ENCODE data around the gene GPSM1. TPM values are rescaled to one million over a fixed set of nuclear protein-coding genes. Genes with fewer than 3 reads are reported as not detected.

The GPSM1 gene
- total and polyA plus RNA-seq, 9 donors = 22.8 to 36.0 (median 27.1) TPM

DNA sequence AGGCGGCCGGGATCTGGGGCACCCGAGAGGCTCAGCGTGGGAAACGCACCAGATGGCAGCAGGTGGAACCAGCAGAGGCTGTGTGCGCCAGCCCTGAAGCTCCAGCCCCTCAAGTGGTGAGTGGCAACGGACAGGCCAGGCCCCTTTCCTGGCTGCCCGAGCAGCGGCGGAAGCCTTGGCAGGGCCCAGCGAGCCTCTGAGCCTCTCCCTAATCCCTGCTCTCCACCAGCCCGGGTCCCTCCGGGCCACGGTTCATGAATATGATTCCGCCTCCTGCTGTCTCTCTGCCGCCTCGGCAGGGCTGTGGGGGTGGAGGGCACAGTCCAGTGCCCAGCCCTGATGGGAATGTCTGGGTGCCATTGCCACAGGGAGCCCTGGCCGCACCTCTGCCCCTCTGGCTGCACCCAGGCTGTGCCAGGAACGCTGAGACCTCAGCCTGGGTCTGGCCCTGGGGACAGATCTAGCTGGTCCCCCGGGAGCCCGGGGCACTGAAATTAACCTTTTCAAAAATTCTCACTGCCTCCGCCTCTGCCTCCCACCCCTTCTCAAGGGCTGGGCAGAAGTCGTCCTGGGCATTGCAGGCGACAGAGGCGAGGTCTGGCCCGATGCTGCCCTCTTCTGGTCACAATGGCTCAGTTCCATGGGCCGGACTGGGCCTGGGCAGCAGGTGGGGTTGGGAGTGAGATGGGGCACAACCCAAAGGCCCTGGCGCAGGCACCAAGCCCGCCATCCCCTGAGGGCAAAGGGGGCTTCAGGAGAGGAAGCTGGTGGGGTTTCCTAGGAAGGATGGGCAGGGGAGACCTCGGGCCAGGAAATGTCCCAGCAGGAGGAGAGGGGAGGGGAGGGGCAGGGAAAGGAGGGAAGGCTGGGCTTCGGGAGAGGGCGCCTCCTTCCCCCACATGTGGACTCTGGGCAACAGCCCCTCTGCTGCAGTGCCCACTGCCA is 43.8 kb upstream of the GPSM1 start:
- Histone ChIP-seq H3K36me3 (ENCODE audit: control insufficient read depth, insufficient read depth, low read length) (no peaks in the 10 kb centered on the region), H3K4me3 (ENCODE audit: low read length) (no peak overlapping the region), H3K9me3 (replicated peaks; ENCODE audit: control insufficient read depth, low read depth, low read length) (no peaks in the 10 kb centered on the region), H3K4me1 (ENCODE audit: control insufficient read depth, insufficient read depth, low read length) (peaks cover 11% of the 10 kb centered on the region), H3K27me3 (ENCODE audit: control insufficient read depth, insufficient read depth, low read length) (peaks cover 28% of the 10 kb centered on the region), H3K27ac (ENCODE audit: low read length) (peak overlapping the region; percentile 74)
- DNase-seq = peak; percentile 80
- WGBS (ENCODE audit: insufficient coverage) = 23% methylated on average over 24 of the region's 32 CpGs

DNA sequence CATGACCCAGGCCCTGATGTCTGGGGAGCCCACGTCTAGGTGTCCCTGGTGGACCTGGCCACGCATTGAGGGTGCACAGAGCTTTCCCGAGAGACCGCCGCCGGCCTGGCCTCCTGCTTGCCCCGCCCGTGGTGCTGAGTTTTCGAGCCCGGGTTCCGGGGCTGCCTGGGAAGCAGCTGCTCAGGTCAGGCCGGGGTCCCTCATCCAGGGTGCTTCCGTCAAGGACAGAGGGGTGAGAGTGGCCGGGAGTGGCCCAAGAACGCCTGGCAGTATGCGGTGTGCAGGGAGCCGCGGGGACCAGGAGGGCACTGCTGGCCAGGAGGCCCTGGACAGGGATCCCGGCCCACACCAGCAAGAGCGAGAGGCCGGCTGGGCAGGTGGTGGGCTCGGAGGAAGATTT is 43.0 kb upstream of the GPSM1 start:
- Histone ChIP-seq H3K4me1 (ENCODE audit: control insufficient read depth, insufficient read depth, low read length) (peaks cover 11% of the 10 kb centered on the region), H3K27me3 (ENCODE audit: control insufficient read depth, insufficient read depth, low read length) (peaks cover 26% of the 10 kb centered on the region), H3K27ac (ENCODE audit: low read length) (no peak overlapping the region), H3K9me3 (replicated peaks; ENCODE audit: control insufficient read depth, low read depth, low read length) (no peaks in the 10 kb centered on the region), H3K4me3 (ENCODE audit: low read length) (no peak overlapping the region), H3K36me3 (ENCODE audit: control insufficient read depth, insufficient read depth, low read length) (no peaks in the 10 kb centered on the region)
- WGBS (ENCODE audit: insufficient coverage) = 69% methylated on average over 12 of the region's 22 CpGs
- no peak for DNase-seq

DNA sequence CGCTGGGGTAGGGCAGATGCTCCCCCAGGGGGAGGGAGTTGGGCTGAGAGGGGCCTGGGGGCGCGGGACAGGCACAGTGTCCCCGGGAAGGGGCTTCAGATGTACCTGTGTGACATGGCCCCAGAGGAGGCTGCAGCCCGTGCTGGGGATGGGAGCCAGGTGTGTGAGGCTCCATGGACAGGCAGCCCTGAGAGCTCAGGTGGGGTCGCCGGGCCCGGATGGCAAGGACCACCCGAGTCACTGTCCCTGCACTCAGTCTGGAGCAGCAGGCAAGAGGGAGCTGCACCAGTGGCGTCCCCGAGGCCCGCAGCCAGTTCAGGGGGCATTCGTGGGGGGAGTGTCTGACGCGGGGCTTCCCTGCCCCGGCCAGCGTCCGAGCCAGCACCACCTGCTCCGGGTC is 42.4 kb upstream of the GPSM1 start:
- 84% methylated on average over 19 of the region's 19 CpGs for WGBS (ENCODE audit: insufficient coverage)

GRCh38 chr9:136285501-136286358 is 41.6 kb upstream of the GPSM1 start:
- H3K27ac ChIP-seq (ENCODE audit: low read length) = no peak overlapping the region
- H3K27me3 ChIP-seq (ENCODE audit: control insufficient read depth, insufficient read depth, low read length) = peaks cover 18% of the 10 kb centered on the region
- WGBS (ENCODE audit: insufficient coverage) = 76% methylated on average over 23 of the region's 28 CpGs
- no peak for DNase-seq
- H3K9me3 ChIP-seq (replicated peaks; ENCODE audit: control insufficient read depth, low read depth, low read length) = no peaks in the 10 kb centered on the region
- peaks cover 11% of the 10 kb centered on the region for H3K4me1 ChIP-seq (ENCODE audit: control insufficient read depth, insufficient read depth, low read length)
- H3K4me3 ChIP-seq (ENCODE audit: low read length) = no peak overlapping the region
- H3K36me3 ChIP-seq (ENCODE audit: control insufficient read depth, insufficient read depth, low read length) = no peaks in the 10 kb centered on the region

More for the DNA sequence above, 42.4 kb upstream of the GPSM1 start:
- H3K9me3 ChIP-seq (replicated peaks; ENCODE audit: control insufficient read depth, low read depth, low read length) = no peaks in the 10 kb centered on the region
- no peak for DNase-seq
- no peaks in the 10 kb centered on the region for H3K36me3 ChIP-seq (ENCODE audit: control insufficient read depth, insufficient read depth, low read length)
- H3K4me1 ChIP-seq (ENCODE audit: control insufficient read depth, insufficient read depth, low read length) = peaks cover 11% of the 10 kb centered on the region
- H3K27me3 ChIP-seq (ENCODE audit: control insufficient read depth, insufficient read depth, low read length) = peaks cover 20% of the 10 kb centered on the region
- H3K27ac ChIP-seq (ENCODE audit: low read length) = no peak overlapping the region
- no peak overlapping the region for H3K4me3 ChIP-seq (ENCODE audit: low read length)

DNA sequence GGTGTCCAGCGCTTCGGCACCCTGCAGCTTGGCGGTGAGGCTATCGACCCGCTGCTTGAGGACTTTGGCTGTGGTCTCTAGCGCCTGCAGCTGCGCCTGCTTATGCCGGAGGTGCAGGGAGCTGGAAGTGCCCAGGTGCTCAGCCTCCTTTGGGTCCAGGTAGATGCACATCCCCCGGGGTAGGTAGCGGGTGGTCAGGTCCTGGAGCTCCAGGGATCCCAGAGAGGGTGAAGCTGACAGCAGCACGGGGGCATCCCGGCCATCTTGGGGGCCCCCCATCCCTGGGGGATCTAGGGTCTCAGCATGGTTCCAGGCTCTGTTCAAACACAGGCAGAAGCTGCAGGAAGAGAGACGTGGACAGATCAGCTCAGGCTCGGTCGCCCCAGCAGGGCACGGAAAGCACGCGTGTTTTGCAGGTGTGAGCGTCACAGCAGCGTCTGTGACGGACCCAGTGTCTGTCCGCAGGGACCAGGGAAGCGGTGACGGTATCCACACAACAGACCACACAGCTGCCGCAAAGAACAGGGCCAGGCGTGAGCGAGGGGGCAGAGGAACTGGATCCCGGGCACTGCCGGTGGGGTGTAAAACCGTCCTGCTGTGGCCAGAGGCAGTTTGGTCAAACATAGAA is 40.9 kb upstream of the GPSM1 start:
- H3K27ac ChIP-seq (ENCODE audit: low read length) = no peak overlapping the region
- H3K4me1 ChIP-seq (ENCODE audit: control insufficient read depth, insufficient read depth, low read length) = peaks cover 11% of the 10 kb centered on the region
- no peak for DNase-seq
- H3K4me3 ChIP-seq (ENCODE audit: low read length) = no peak overlapping the region
- no peaks in the 10 kb centered on the region for H3K36me3 ChIP-seq (ENCODE audit: control insufficient read depth, insufficient read depth, low read length)
- 75% methylated on average over 30 of the region's 30 CpGs for WGBS (ENCODE audit: insufficient coverage)
- H3K27me3 ChIP-seq (ENCODE audit: control insufficient read depth, insufficient read depth, low read length) = peaks cover 18% of the 10 kb centered on the region
- H3K9me3 ChIP-seq (replicated peaks; ENCODE audit: control insufficient read depth, low read depth, low read length) = no peaks in the 10 kb centered on the region

- H3K4me1 ChIP-seq (ENCODE audit: control insufficient read depth, insufficient read depth, low read length) = peaks cover 11% of the 10 kb centered on the region
- no peak overlapping the region for H3K27ac ChIP-seq (ENCODE audit: low read length)
- peaks cover 18% of the 10 kb centered on the region for H3K27me3 ChIP-seq (ENCODE audit: control insufficient read depth, insufficient read depth, low read length)
- no peak overlapping the region for H3K4me3 ChIP-seq (ENCODE audit: low read length)
- no peaks in the 10 kb centered on the region for H3K9me3 ChIP-seq (replicated peaks; ENCODE audit: control insufficient read depth, low read depth, low read length)
- DNase-seq = no peak
- 79% methylated on average over 10 of the region's 13 CpGs for WGBS (ENCODE audit: insufficient coverage)
- H3K36me3 ChIP-seq (ENCODE audit: control insufficient read depth, insufficient read depth, low read length) = no peaks in the 10 kb centered on the region
Observed at GRCh38 chr9:136286987-136287379, 40.4 kb upstream of the GPSM1 start.

- Histone ChIP-seq H3K36me3 (ENCODE audit: control insufficient read depth, insufficient read depth, low read length) (no peaks in the 10 kb centered on the region), H3K27me3 (ENCODE audit: control insufficient read depth, insufficient read depth, low read length) (peaks cover 21% of the 10 kb centered on the region), H3K4me3 (ENCODE audit: low read length) (no peak overlapping the region), H3K9me3 (replicated peaks; ENCODE audit: control insufficient read depth, low read depth, low read length) (no peaks in the 10 kb centered on the region), H3K27ac (ENCODE audit: low read length) (no peak overlapping the region), H3K4me1 (ENCODE audit: control insufficient read depth, insufficient read depth, low read length) (peaks cover 17% of the 10 kb centered on the region)
- 51% methylated on average over 17 of the region's 21 CpGs for WGBS (ENCODE audit: insufficient coverage)
- DNase-seq = no peak
Observed at GRCh38 chr9:136287960-136288753, 39.2 kb upstream of the GPSM1 start.

DNA sequence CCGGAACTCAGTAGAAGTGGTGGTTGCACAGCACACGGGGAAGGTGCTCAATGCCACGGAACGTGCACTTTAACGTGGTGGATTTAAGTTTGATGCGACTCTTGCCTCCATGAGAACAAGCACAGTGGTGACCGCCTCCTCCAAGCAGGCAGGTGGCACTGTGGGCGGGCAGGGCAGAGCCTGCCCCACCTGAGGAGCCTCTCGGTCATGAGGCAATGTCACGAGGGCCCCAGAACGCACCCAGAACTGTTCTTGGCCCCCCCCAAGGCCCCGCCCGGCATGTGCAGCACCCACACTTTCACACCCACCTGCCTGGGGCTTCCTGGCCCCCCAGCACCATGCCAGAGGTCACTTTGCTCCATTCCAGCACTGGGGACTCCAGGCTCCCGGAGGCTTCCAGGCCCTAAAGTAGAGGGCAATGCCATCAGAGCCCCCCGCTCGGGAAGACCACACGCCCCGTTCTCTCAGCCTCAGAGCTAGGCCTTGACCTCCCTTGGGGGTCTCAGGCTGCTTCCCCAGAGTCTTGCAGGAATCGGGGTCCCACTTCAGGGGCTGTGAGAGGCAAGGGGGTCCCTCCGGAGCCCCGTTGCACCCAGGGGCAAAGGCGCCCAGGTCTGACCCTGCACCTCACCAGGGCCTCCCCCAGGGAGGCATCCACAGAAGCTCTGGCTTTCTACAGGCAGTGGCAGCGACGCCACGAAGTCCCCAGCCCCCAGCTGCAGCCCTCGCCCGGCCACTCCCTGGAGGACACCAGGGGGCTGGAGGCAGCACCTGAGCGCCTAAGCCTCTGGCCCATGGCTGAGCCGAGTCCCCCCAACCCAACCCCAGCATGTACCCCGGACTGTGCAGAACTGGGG is 37.5 kb upstream of the GPSM1 start:
- Histone ChIP-seq H3K9me3 (replicated peaks; ENCODE audit: control insufficient read depth, low read depth, low read length) (no peaks in the 10 kb centered on the region), H3K4me3 (ENCODE audit: low read length) (no peak overlapping the region), H3K4me1 (ENCODE audit: control insufficient read depth, insufficient read depth, low read length) (peaks cover 8% of the 10 kb centered on the region), H3K36me3 (ENCODE audit: control insufficient read depth, insufficient read depth, low read length) (no peaks in the 10 kb centered on the region), H3K27ac (ENCODE audit: low read length) (no peak overlapping the region), H3K27me3 (ENCODE audit: control insufficient read depth, insufficient read depth, low read length) (peaks cover 21% of the 10 kb centered on the region)
- DNase-seq = no peak
- WGBS (ENCODE audit: insufficient coverage) = 88% methylated on average over 29 of the region's 30 CpGs

- Histone ChIP-seq H3K9me3 (replicated peaks; ENCODE audit: control insufficient read depth, low read depth, low read length) (no peaks in the 10 kb centered on the region), H3K36me3 (ENCODE audit: control insufficient read depth, insufficient read depth, low read length) (no peaks in the 10 kb centered on the region), H3K27me3 (ENCODE audit: control insufficient read depth, insufficient read depth, low read length) (peaks cover 21% of the 10 kb centered on the region), H3K27ac (ENCODE audit: low read length) (no peak overlapping the region), H3K4me1 (ENCODE audit: control insufficient read depth, insufficient read depth, low read length) (peaks cover 8% of the 10 kb centered on the region), H3K4me3 (ENCODE audit: low read length) (no peak overlapping the region)
- no peak for DNase-seq
- 86% methylated on average over 31 of the region's 31 CpGs for WGBS (ENCODE audit: insufficient coverage)
Observed at GRCh38 chr9:136290508-136291000, 36.8 kb upstream of the GPSM1 start.
